Glutamatergic neuron (in vitro differentiated cells): Measurements from ENCODE around the gene GDF10. TPM values are rescaled to one million over a fixed set of nuclear protein-coding genes. Genes with fewer than 3 reads are reported as not detected.

Experiments used
- DNase-seq: peaks from one replicate; pipeline ENCODE4 v3.0.0; 2022
- H3K27ac Mint-ChIP-seq: one replicate; pipeline ENCODE4 v1.8.0; 2020; ENCODE audit warnings: mild to moderate bottlenecking, mixed read lengths, inconsistent platforms; ENCODE audit not compliant: unreplicated experiment
- H3K27me3 Mint-ChIP-seq: one replicate; pipeline ENCODE4 v1.8.0; 2020; ENCODE audit warnings: mild to moderate bottlenecking, moderate library complexity, mixed read lengths, inconsistent platforms; ENCODE audit not compliant: unreplicated experiment
- H3K36me3 Mint-ChIP-seq: one replicate; pipeline ENCODE4 v1.8.0; 2020; ENCODE audit warnings: mild to moderate bottlenecking, mixed read lengths, inconsistent platforms; ENCODE audit not compliant: unreplicated experiment
- H3K4me1 Mint-ChIP-seq: one replicate; pipeline ENCODE4 v1.8.0; 2020; ENCODE audit warnings: mild to moderate bottlenecking, low read depth, mixed read lengths, inconsistent platforms; ENCODE audit not compliant: unreplicated experiment
- H3K4me3 Mint-ChIP-seq: one replicate; pipeline ENCODE4 v1.8.0; 2020; ENCODE audit warnings: mild to moderate bottlenecking, mixed read lengths, inconsistent platforms; ENCODE audit not compliant: unreplicated experiment
- H3K9me3 Mint-ChIP-seq: one replicate; pipeline ENCODE4 v1.8.0; 2020; ENCODE audit warnings: mild to moderate bottlenecking, moderate library complexity, mixed read lengths, inconsistent platforms; ENCODE audit not compliant: unreplicated experiment
- CTCF ChIP-seq: fragments of 200-600 bp; sonication (generic); IDR thresholded peaks from one replicate; pipeline ENCODE4 v1.5.0; 2021; ENCODE audit not compliant: partially characterized antibody, unreplicated experiment
- total RNA-seq: library from RNA; stranded (reverse); fragmentation: NEBNext Ultra II Directional; extraction: Animal tissue kit (Norgen Biotek cat#: 25700); gene quantifications from one replicate; pipeline ENCODE4 v1.2.1, GENCODE V29; 2021; ENCODE audit not compliant: unreplicated experiment

Gene GDF10
- total RNA-seq, 1 donor from 2014 or later, result not detected

- DNase-seq, result no peak
- Mint-ChIP-seq H3K27me3 (no peaks in the 10 kb centered on the region), H3K4me3 (no peak overlapping the region), H3K36me3 (peaks cover 9% of the 10 kb centered on the region), H3K9me3 (peaks cover 3% of the 10 kb centered on the region), H3K27ac (no peak overlapping the region), H3K4me1 (no peaks in the 10 kb centered on the region)
- TF ChIP-seq CTCF, result no peak
Measured at GRCh38 chr10:47276071-47276470, 23.9 kb upstream of the GDF10 start.

- H3K27me3 Mint-ChIP-seq, result no peaks in the 10 kb centered on the region
- H3K9me3 Mint-ChIP-seq, result peaks cover 3% of the 10 kb centered on the region
- no peak for DNase-seq
- no peaks in the 10 kb centered on the region for H3K4me1 Mint-ChIP-seq
- no peak for TF ChIP-seq CTCF
- no peak overlapping the region for H3K4me3 Mint-ChIP-seq
- H3K27ac Mint-ChIP-seq, result no peak overlapping the region
- peaks cover 9% of the 10 kb centered on the region for H3K36me3 Mint-ChIP-seq
Measured at GRCh38 chr10:47276576-47277351, 23.2 kb upstream of the GDF10 start.

- Mint-ChIP-seq H3K27me3 (peaks cover 2% of the 10 kb centered on the region), H3K4me1 (no peaks in the 10 kb centered on the region), H3K4me3 (no peak overlapping the region), H3K27ac (no peak overlapping the region), H3K36me3 (peaks cover 5% of the 10 kb centered on the region), H3K9me3 (peaks cover 3% of the 10 kb centered on the region)
- DNase-seq, result no peak
- no peak for TF ChIP-seq CTCF
Measured at GRCh38 chr10:47277352-47278151, 22.4 kb upstream of the GDF10 start.

GRCh38 chr10:47278152-47278473, 21.9 kb upstream of the GDF10 start:
- H3K27ac Mint-ChIP-seq, result no peak overlapping the region
- no peaks in the 10 kb centered on the region for H3K4me1 Mint-ChIP-seq
- DNase-seq, result no peak
- H3K27me3 Mint-ChIP-seq, result peaks cover 2% of the 10 kb centered on the region
- no peak for TF ChIP-seq CTCF
- peaks cover 3% of the 10 kb centered on the region for H3K9me3 Mint-ChIP-seq
- H3K4me3 Mint-ChIP-seq, result no peak overlapping the region
- H3K36me3 Mint-ChIP-seq, result peaks cover 5% of the 10 kb centered on the region

GRCh38 chr10:47278720-47279119, 21.3 kb upstream of the GDF10 start:
- TF ChIP-seq CTCF, result no peak
- DNase-seq, result no peak
- Mint-ChIP-seq H3K27ac (no peak overlapping the region), H3K36me3 (peaks cover under 1% of the 10 kb centered on the region), H3K9me3 (no peaks in the 10 kb centered on the region), H3K27me3 (peaks cover 2% of the 10 kb centered on the region), H3K4me1 (no peaks in the 10 kb centered on the region), H3K4me3 (no peak overlapping the region)
